ENCODE data around the gene C10orf53. TPM values are rescaled to one million over a fixed set of nuclear protein-coding genes. Genes with fewer than 3 reads are reported as not detected.

Gene C10orf53
- total and polyA plus RNA-seq, 2 of the 4 experiments (the other 2 are of a cell fraction), result not detected

GRCh38 chr10:49668684-49669083 is 10.8 kb upstream of the C10orf53 start:
- ATAC-seq (ENCODE audit: low read depth), result no peak
- H3K27ac ChIP-seq (ENCODE audit: insufficient read depth, low read length), result no peak overlapping the region
- in situ Hi-C loops (cut with MboI; ENCODE audit: low sequenced_read_pairs), result no loop called here

More at GRCh38 chr10:49668684-49669083, 10.8 kb upstream of the C10orf53 start:
- Histone ChIP-seq H3K9ac (ENCODE audit: low read depth, low read length) (no peak overlapping the region), H3K79me1 (ENCODE audit: low read depth in 1 of 2, low read length in 2 of 2) (no peaks in the 10 kb centered on the region), H3K18ac (ENCODE audit: low read depth, low read length) (no peak overlapping the region), H4K8ac (ENCODE audit: low read depth in 2 of 2, low read length in 2 of 2) (no peak overlapping the region), H2BK120ac (ENCODE audit: low read depth, low read length) (no peak overlapping the region), H4K91ac (ENCODE audit: insufficient read depth, low read depth, low read length) (no peak overlapping the region), H3K36me3 (ENCODE audit: control insufficient read depth, insufficient read depth, low read length) (no peaks in the 10 kb centered on the region), H3K56ac (ENCODE audit: extremely low read depth, insufficient read depth, low read length) (no peak overlapping the region), H2BK20ac (ENCODE audit: low read depth, low read length) (no peak overlapping the region), H3K27me3 (ENCODE audit: control insufficient read depth, insufficient read depth, low read length) (peaks cover 3% of the 10 kb centered on the region; the same call in 1 of the 2 replicates), H4K5ac (ENCODE audit: low read depth, low read length) (no peak overlapping the region), H2AK9ac (replicated peaks; ENCODE audit: low read depth, low read length, poor library complexity) (no peak overlapping the region), H3K4me3 (ENCODE audit: insufficient read depth, low read depth, low read length) (no peak overlapping the region), H2AFZ (replicated peaks; ENCODE audit: low read length, poor library complexity) (no peak overlapping the region), H3K9me1 (ENCODE audit: insufficient read depth, low read length) (no peaks in the 10 kb centered on the region), H2BK5ac (ENCODE audit: low read depth, low read length, poor library complexity, severe bottlenecking) (no peak overlapping the region), H3K14ac (replicated peaks; ENCODE audit: low read depth, low read length) (no peak overlapping the region), H4K20me1 (ENCODE audit: insufficient read depth, low read length) (no peaks in the 10 kb centered on the region), H2AK5ac (ENCODE audit: low read depth, low read length) (no peak overlapping the region), H3K4ac (ENCODE audit: low read depth, low read length) (no peak overlapping the region), H2BK15ac (ENCODE audit: low read depth, low read length) (no peak overlapping the region), H3K9me3 (ENCODE audit: control insufficient read depth, insufficient read depth, low read length) (no peaks in the 10 kb centered on the region), H3K4me2 (ENCODE audit: low read depth, low read length) (no peak overlapping the region), H3K4me1 (ENCODE audit: control insufficient read depth, insufficient read depth, low read length) (no peaks in the 10 kb centered on the region), H3K23ac (ENCODE audit: low read depth, low read length) (no peak overlapping the region)
- dilution Hi-C loops (cut with HindIII; ENCODE audit: low sequenced_read_pairs, unreplicated experiment), result no loop called here
- no peak for DNase-seq
- intact Hi-C loops (cut with micrococcal nuclease), result no loop called here
- ChIA-PET CTCF (no interaction called here), POLR2A (ENCODE audit: unreplicated experiment) (no interaction called here)
- no TSS peak for BruUV-seq (replicated peaks)
- no CpG with 5 or more reads among the region's 6 CpGs for WGBS, 2 experiments (ENCODE audit: extremely low coverage in 2 of 2, insufficient read length in 1 of 2)
- TF ChIP-seq MAZ (IDR thresholded peaks at IDR 0.05; ENCODE audit: borderline replicate concordance, low read depth, low read length) (no peak), SMC3 (IDR thresholded peaks at IDR 0.05; ENCODE audit: low read depth, low read length) (no peak), POLR2A (IDR thresholded peaks at IDR 0.05; ENCODE audit: low read depth, low read length) (no peak), FOS (IDR thresholded peaks at IDR 0.05; ENCODE audit: low read depth, low read length) (no peak), BHLHE40 (IDR thresholded peaks at IDR 0.05; ENCODE audit: low read depth, low read length) (no peak), RAD21 (IDR thresholded peaks at IDR 0.05; ENCODE audit: low read length) (no peak), ELK1 (IDR thresholded peaks at IDR 0.05; ENCODE audit: borderline replicate concordance, low read depth, low read length) (no peak), NFE2L2 (IDR thresholded peaks at IDR 0.05; ENCODE audit: low read depth, low read length) (no peak), MXI1 (IDR thresholded peaks at IDR 0.05; ENCODE audit: borderline replicate concordance, low read depth, low read length) (no peak), MAFK (IDR thresholded peaks at IDR 0.05; ENCODE audit: low read depth, low read length) (no peak), CHD1 (IDR thresholded peaks at IDR 0.05; ENCODE audit: low read depth, low read length) (no peak), RCOR1 (IDR thresholded peaks at IDR 0.05; ENCODE audit: insufficient replicate concordance, low read length) (no peak), RFX5 (IDR thresholded peaks at IDR 0.05; ENCODE audit: low read depth, low read length) (no peak), CTCF (conservative IDR thresholded peaks at IDR 0.05; ENCODE audit: low read depth, low read length) (no peak), CEBPB (IDR thresholded peaks at IDR 0.05; ENCODE audit: low read depth, low read length) (no peak)
- TF ChIP-seq, protein P1, sequence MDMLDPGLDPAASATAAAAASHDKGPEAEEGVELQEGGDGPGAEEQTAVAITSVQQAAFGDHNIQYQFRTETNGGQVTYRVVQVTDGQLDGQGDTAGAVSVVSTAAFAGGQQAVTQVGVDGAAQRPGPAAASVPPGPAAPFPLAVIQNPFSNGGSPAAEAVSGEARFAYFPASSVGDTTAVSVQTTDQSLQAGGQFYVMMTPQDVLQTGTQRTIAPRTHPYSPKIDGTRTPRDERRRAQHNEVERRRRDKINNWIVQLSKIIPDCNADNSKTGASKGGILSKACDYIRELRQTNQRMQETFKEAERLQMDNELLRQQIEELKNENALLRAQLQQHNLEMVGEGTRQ (IDR thresholded peaks at IDR 0.05; ENCODE audit: low read depth, low read length), result no peak

Measured in IMR-90 (cell line).